PFSK-1 (cell line): Measurements from ENCODE around the gene CD247.

ENCODE experiments used
- POLR2AphosphoS5 ChIP-seq: IDR thresholded peaks from 2 replicates; pipeline ENCODE4 v1.6.1; 2012; ENCODE audit warnings: low read depth, mild to moderate bottlenecking, control low read depth, low read length, moderate library complexity
- REST ChIP-seq, 2 experiments: IDR thresholded peaks; 2 replicates each; pipeline versions ENCODE4 v1.6.1 to v1.8.0; 2011 to 2012; ENCODE audit warnings: low read depth in 2 of 2, low read length in 2 of 2, control low read depth in 1 of 2, inconsistent platforms in 1 of 2, mild to moderate bottlenecking in 1 of 2, moderate library complexity in 1 of 2; ENCODE audit not compliant: insufficient read depth in 1 of 2

- TF ChIP-seq POLR2AphosphoS5 (no peak), REST (IDR thresholded peaks at IDR 0.05; ENCODE audit: insufficient read depth in 1 of 2, low read depth in 2 of 2, low read length in 2 of 2) (no peak)
Observed at GRCh38 chr1:167431909-167432650, 86.2 kb downstream of the CD247 start.
